Neuronal stem cell (in vitro differentiated cells): ENCODE data around the gene HDAC4.

Experiments used
- DNase-seq: peaks from one replicate; pipeline ENCODE4 v3.0.0-alpha.2; 2013; ENCODE audit warnings: low spot score
- H2AFZ ChIP-seq: one replicate; pipeline ENCODE4 v1.6.1; 2013; ENCODE audit warnings: mild to moderate bottlenecking, low read length, inconsistent platforms
- H2AK5ac ChIP-seq: 2 replicates; pipeline ENCODE4 v1.6.1; 2013; ENCODE audit warnings: low read depth, mild to moderate bottlenecking, inconsistent platforms, low read length, moderate library complexity, mixed read lengths
- H2BK120ac ChIP-seq: 2 replicates; pipeline ENCODE4 v1.6.1; 2013; ENCODE audit warnings: low read depth, mild to moderate bottlenecking, inconsistent platforms, low read length, moderate library complexity, mixed read lengths
- H2BK12ac ChIP-seq: one replicate; pipeline ENCODE4 v1.6.1; 2013; ENCODE audit warnings: low read length, inconsistent platforms
- H2BK15ac ChIP-seq: 2 replicates; pipeline ENCODE4 v1.6.1; 2013; ENCODE audit warnings: mild to moderate bottlenecking, low read length, inconsistent platforms, mixed read lengths
- H2BK5ac ChIP-seq: one replicate; pipeline ENCODE4 v1.6.1; 2013; ENCODE audit warnings: inconsistent platforms, mild to moderate bottlenecking, low read length, moderate library complexity
- H3K14ac ChIP-seq: one replicate; pipeline ENCODE4 v1.6.1; 2013; ENCODE audit warnings: low read length, inconsistent platforms
- H3K18ac ChIP-seq: 2 replicates; pipeline ENCODE4 v1.6.1; 2013; ENCODE audit warnings: low read length, inconsistent platforms
- H3K23ac ChIP-seq: 2 replicates; pipeline ENCODE4 v1.6.1; 2013; ENCODE audit warnings: low read depth, mild to moderate bottlenecking, mixed read lengths, low read length, inconsistent platforms; ENCODE audit not compliant: poor library complexity
- H3K27ac ChIP-seq: replicated peaks from 3 replicates; pipeline ENCODE4 v1.5.1; 2013; ENCODE audit warnings: low read length, inconsistent platforms
- H3K27me3 ChIP-seq, 3 experiments: 2 replicates each; pipeline ENCODE4 v1.6.1; 2013; ENCODE audit warnings: low read length in 3 of 3, mild to moderate bottlenecking in 2 of 3, inconsistent platforms in 1 of 3, low read depth in 1 of 3, mixed read lengths in 1 of 3, moderate library complexity in 1 of 3; ENCODE audit not compliant: control insufficient read depth in 3 of 3, insufficient read depth in 3 of 3
- H3K36me3 ChIP-seq, 2 donors: replicated peaks in 1 of 2; 2 replicates each; pipeline ENCODE4 v1.6.1; 2013; ENCODE audit warnings: low read length in 2 of 2; ENCODE audit not compliant: control insufficient read depth in 2 of 2, insufficient read depth in 2 of 2
- H3K4ac ChIP-seq: 2 replicates; pipeline ENCODE4 v1.6.1; 2013; ENCODE audit warnings: inconsistent platforms, mild to moderate bottlenecking, low read length, moderate library complexity
- H3K4me1 ChIP-seq, 2 donors: 1 replicate in 1 of 2; 2 replicates in 1 of 2; pipeline ENCODE4 v1.6.1; 2013; ENCODE audit warnings: low read length in 2 of 2, low read depth in 1 of 2; ENCODE audit not compliant: control insufficient read depth in 2 of 2, insufficient read depth in 1 of 2
- H3K4me2 ChIP-seq: one replicate; pipeline ENCODE4 v1.6.1; 2013; ENCODE audit warnings: mild to moderate bottlenecking, low read length, inconsistent platforms; ENCODE audit not compliant: insufficient read depth, poor library complexity, severe bottlenecking
- H3K4me3 ChIP-seq, 2 donors: 2 replicates each; pipeline ENCODE4 v1.5.1; 2013; ENCODE audit warnings: low read length in 2 of 2, mild to moderate bottlenecking in 2 of 2, inconsistent platforms in 1 of 2, moderate library complexity in 1 of 2
- H3K79me1 ChIP-seq: one replicate; pipeline ENCODE4 v1.6.1; 2013; ENCODE audit warnings: low read depth, mild to moderate bottlenecking, inconsistent platforms, low read length, moderate library complexity
- H3K9ac ChIP-seq: one replicate; pipeline ENCODE4 v1.6.1; 2013; ENCODE audit warnings: mild to moderate bottlenecking, low read depth, low read length, inconsistent platforms; ENCODE audit not compliant: poor library complexity
- H3K9me3 ChIP-seq, 2 donors: replicated peaks in 1 of 2; 2 replicates each; pipeline versions ENCODE3 to v1.6.1; 2013; ENCODE audit warnings: low read length in 2 of 2, mild to moderate bottlenecking in 2 of 2, inconsistent platforms in 1 of 2, low read depth in 1 of 2, mixed read lengths in 1 of 2, moderate library complexity in 1 of 2; ENCODE audit not compliant: control insufficient read depth in 2 of 2, insufficient read depth in 1 of 2
- H4K8ac ChIP-seq: one replicate; pipeline ENCODE4 v1.6.1; 2013; ENCODE audit warnings: low read depth, mild to moderate bottlenecking, inconsistent platforms, low read length, moderate library complexity
- H4K91ac ChIP-seq: one replicate; pipeline ENCODE4 v1.6.1; 2013; ENCODE audit warnings: low read length, low read depth, mild to moderate bottlenecking, inconsistent platforms; ENCODE audit not compliant: poor library complexity
- WGBS, 2 donors: extraction: QIAGEN DNeasy Blood & Tissue Kit; methylation state at CpG; one replicate each; pipeline ENCODE4 v1.1.7; 2013; ENCODE audit warnings: missing lambda C conversion rate in 2 of 2, mixed read lengths in 1 of 2; ENCODE audit not compliant: insufficient read length in 2 of 2, insufficient replicate concordance in 1 of 2; ENCODE audit errors: extremely low coverage in 2 of 2; 5-methylcytosine and 5-hydroxymethylcytosine counted together

The HDAC4 gene

DNA sequence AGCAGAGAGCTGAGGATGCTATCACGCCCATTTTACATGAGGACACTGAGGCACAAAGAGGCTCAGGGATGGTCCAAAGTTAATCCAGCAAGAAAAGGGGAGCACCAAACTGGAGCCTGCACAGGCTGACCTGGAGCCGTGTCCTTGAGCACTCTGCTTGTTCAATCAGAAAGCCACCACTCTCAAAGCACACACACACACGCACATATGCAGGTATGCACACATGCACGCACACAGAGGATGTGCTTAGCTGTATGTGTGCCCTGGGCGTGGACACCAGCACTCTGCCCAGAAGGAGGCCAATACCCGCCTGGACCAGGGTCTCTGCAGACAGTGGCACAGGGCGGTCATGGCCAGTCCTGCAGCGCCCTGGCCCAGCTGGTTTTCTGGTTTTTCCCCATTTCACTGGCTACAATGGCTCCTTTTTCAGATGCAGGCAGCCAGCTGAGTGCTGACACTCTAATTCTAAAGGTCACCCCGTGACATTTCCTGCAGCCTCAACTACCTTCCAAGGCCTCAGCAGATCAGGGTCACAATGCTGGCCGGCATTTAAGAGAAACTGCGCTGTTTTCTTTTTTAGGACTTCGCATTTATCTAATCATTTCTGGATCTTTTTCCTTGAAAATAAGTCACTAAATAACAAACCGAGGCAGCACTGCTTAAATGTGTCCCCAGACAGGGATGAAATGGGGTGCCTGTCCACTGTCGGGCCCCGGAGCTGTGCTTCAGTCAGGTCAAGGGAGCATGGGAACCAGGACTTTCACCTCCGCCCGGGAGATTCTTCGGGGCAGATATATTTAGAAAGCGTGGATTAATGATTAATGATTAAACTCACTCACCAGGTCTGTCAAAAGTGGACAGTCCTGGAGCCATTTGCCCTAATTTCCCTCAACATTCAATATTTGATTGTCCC is 104.5 kb downstream of the HDAC4 start:
- Histone ChIP-seq H2BK120ac (no peak overlapping the region), H3K79me1 (peaks cover 10% of the 10 kb centered on the region), H3K9me3 (no peaks in the 10 kb centered on the region), H3K4me3 (no peak overlapping the region), H3K14ac (no peak overlapping the region), H3K4me1 (peaks cover 40 to 56% of the 10 kb centered on the region in 2 donors), H2BK12ac (peak overlapping the region; percentile 8), H3K18ac (peak overlapping the region; percentile 78), H2AK5ac (no peak overlapping the region), H2BK15ac (no peak overlapping the region), H3K4ac (no peak overlapping the region), H3K4me2 (no peak overlapping the region), H2BK5ac (no peak overlapping the region), H2AFZ (no peak overlapping the region), H3K36me3 (no peaks in the 10 kb centered on the region), H3K23ac (no peak overlapping the region), H4K8ac (no peak overlapping the region), H3K9ac (no peak overlapping the region), H3K27ac (peak overlapping the region; percentile 6), H4K91ac (no peak overlapping the region), H3K27me3 (no peaks in the 10 kb centered on the region)
- no CpG with 5 or more reads among the region's 19 CpGs for WGBS, 2 donors
- no peak for DNase-seq

DNA sequence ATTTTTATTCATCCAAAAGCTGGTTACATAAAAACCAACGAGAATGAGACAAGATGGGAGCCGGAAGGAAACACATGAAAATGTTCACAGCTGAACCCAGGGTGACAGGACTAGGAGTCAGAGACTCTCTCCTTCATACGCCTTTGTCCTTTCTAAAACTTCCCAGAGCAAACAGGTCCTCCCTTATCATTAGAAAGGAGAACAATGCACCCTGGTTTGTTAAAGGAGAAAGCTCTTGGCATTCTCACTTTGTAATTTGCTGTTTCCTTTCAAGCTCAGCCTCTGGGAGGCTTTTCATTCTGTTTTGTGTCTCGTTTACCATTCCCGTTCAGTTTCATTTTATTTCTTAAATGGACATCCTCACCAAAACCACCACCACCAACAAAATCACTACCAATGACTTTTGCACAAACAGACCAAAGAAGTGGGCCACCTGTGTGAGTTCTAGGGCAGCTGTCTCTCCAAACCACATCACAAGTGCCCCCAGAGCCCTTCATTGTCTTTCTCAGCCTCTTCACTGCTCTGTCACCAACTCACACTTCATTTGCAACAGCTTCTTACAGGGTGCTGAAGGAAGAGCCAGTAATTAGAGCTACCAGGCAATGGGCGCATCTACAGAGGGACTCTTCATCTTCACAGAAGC is 105.3 kb downstream of the HDAC4 start:
- WGBS, 2 donors, result no CpG with 5 or more reads among the region's 6 CpGs
- Histone ChIP-seq H4K8ac (no peak overlapping the region), H3K36me3 (no peaks in the 10 kb centered on the region), H3K23ac (no peak overlapping the region), H3K4me3 (no peak overlapping the region), H3K27ac (peak overlapping the region; percentile 17), H3K27me3 (peaks cover 0 to under 1% (median 0%) of the 10 kb centered on the region in 3 experiments), H4K91ac (no peak overlapping the region), H3K9me3 (peaks cover 0 to 1% of the 10 kb centered on the region in 2 donors), H2AK5ac (no peak overlapping the region), H3K4me1 (peaks cover 48 to 64% of the 10 kb centered on the region in 2 donors), H3K18ac (no peak overlapping the region), H2BK12ac (no peak overlapping the region), H2BK5ac (no peak overlapping the region), H3K14ac (no peak overlapping the region), H2BK120ac (no peak overlapping the region), H2BK15ac (no peak overlapping the region), H2AFZ (no peak overlapping the region), H3K4me2 (no peak overlapping the region), H3K79me1 (peaks cover 7% of the 10 kb centered on the region), H3K9ac (no peak overlapping the region), H3K4ac (no peak overlapping the region)
- no peak for DNase-seq

DNA sequence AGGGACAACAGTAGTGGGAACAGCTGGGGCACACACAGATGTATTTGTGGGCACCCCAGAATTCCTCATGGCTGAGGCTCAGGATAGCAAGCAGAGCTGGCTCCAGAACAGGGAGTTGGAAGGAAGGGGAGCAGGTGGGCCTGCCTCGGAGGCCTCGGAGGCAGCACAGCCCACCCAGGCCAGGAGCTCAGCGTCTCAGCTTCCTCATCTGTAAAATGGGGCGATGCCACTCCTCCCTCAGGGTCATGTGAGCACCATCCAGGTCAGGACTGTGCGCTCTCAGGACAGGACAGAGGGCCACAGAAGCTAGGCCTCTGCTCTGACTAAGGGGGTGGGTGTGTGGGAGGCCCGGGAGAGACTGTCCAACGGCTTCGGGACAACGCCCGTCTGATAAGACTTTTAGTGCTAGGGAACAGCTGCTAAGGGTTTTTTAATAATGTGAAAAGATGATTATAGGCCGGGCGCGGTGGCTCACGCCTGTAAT is 106.2 kb downstream of the HDAC4 start:
- H3K27ac ChIP-seq, result no peak overlapping the region
- no peak overlapping the region for H3K14ac ChIP-seq
- no peak overlapping the region for H3K4me3 ChIP-seq
- H3K4ac ChIP-seq, result no peak overlapping the region
- H2BK15ac ChIP-seq, result peak overlapping the region; percentile 76
- WGBS, 2 donors, result no CpG with 5 or more reads among the region's 14 CpGs
- no peak for DNase-seq
- peak overlapping the region; percentile 55 for H3K18ac ChIP-seq
- H3K27me3 ChIP-seq, result peaks cover 0 to 2% (median 0%) of the 10 kb centered on the region in 3 experiments
- H4K8ac ChIP-seq, result no peak overlapping the region
- H3K23ac ChIP-seq, result peak overlapping the region; percentile 29
- H3K4me2 ChIP-seq, result no peak overlapping the region
- H3K79me1 ChIP-seq, result peaks cover 9% of the 10 kb centered on the region
- no peak overlapping the region for H2BK12ac ChIP-seq
- H3K4me1 ChIP-seq, result peaks cover 53 to 68% of the 10 kb centered on the region in 2 donors
- H3K36me3 ChIP-seq, result no peaks in the 10 kb centered on the region
- H4K91ac ChIP-seq, result no peak overlapping the region
- peak overlapping the region; percentile 85 for H2BK120ac ChIP-seq
- H3K9me3 ChIP-seq, result peaks cover 0 to 2% of the 10 kb centered on the region in 2 donors
- no peak overlapping the region for H2AFZ ChIP-seq
- peak overlapping the region; percentile 73 for H2AK5ac ChIP-seq
- no peak overlapping the region for H2BK5ac ChIP-seq
- no peak overlapping the region for H3K9ac ChIP-seq
